Gastrocnemius medialis (tissue), 4 donors: ENCODE results near the gene MAP3K20. TPM values are rescaled to one million over a fixed set of nuclear protein-coding genes. Genes with fewer than 3 reads are reported as not detected.

ENCODE experiments used
- ATAC-seq, 2 donors: fragments of 150-250 bp; one replicate each; pipeline ENCODE4 v1.9.1; 2016
- DNase-seq, 2 donors: peaks; one replicate each; pipeline ENCODE4 v3.0.0-alpha.2; 2019
- H3K27ac ChIP-seq, 4 donors: fragments of 200-600 bp; sonication (generic); 1 replicate in 1 of 4; 2 replicates in 3 of 4; pipeline ENCODE4 v1.5.1; 2016 to 2018; ENCODE audit warnings: mild to moderate bottlenecking in 2 of 4, moderate library complexity in 1 of 4
- H3K27me3 ChIP-seq, 3 donors: fragments of 200-600 bp; sonication (generic) in 2 of 3; 1 replicate in 1 of 3; 2 replicates in 2 of 3; pipeline versions ENCODE4 v1.5.1 to v1.6.0; 2016 to 2019; ENCODE audit warnings: mild to moderate bottlenecking in 1 of 3, moderate library complexity in 1 of 3
- H3K36me3 ChIP-seq, 2 donors: fragments of 200-600 bp; sonication (generic) in 1 of 2; one replicate each; pipeline ENCODE4 v1.5.1; 2017 to 2018
- H3K4me1 ChIP-seq, 2 donors: fragments of 200-600 bp; sonication (generic) in 1 of 2; one replicate each; pipeline ENCODE4 v1.5.1; 2016 to 2017; ENCODE audit warnings: mild to moderate bottlenecking in 2 of 2
- H3K4me3 ChIP-seq, 4 donors: fragments of 200-600 bp; sonication (generic) in 3 of 4; 1 replicate in 1 of 4; 2 replicates in 3 of 4; pipeline ENCODE4 v1.5.1; 2016 to 2019; ENCODE audit warnings: mild to moderate bottlenecking in 2 of 4
- H3K9me3 ChIP-seq, 3 donors: fragments of 200-600 bp; sonication (generic) in 2 of 3; 1 replicate in 1 of 3; 2 replicates in 2 of 3; pipeline ENCODE4 v1.5.1; 2016 to 2019
- CTCF ChIP-seq, 5 experiments: fragments of 450-650 bp in 3 of 5; fragments of 200-600 bp in 2 of 5; sonication (generic) in 2 of 5; IDR thresholded peaks in 4 of 5; conservative IDR thresholded peaks in 1 of 5; 1 replicate in 4 of 5; 2 replicates in 1 of 5; pipeline ENCODE4 v1.5.1; 2016 to 2019; ENCODE audit warnings: antibody characterized with exemption in 5 of 5, mild to moderate bottlenecking in 3 of 5, moderate library complexity in 3 of 5
- POLR2A ChIP-seq, 2 donors: fragments of 450-650 bp; IDR thresholded peaks; one replicate each; pipeline ENCODE4 v1.6.1; 2017; ENCODE audit warnings: antibody characterized with exemption in 2 of 2, mild to moderate bottlenecking in 2 of 2, moderate library complexity in 2 of 2
- in situ Hi-C, 4 donors: fragments of 200-750 bp; cut with MboI; loops; one replicate each; pipeline versions ENCODE4 v1.15.0 to v1.8.0; 2017; ENCODE audit warnings: low sequenced_read_pairs in 4 of 4
- intact Hi-C: fragments of 100-400 bp; cut with DNase I; formaldehyde crosslinking; loops from one replicate; pipeline ENCODE4 v1.15.1; 2023; ENCODE audit warnings: low total_unique reads
- total RNA-seq, 4 donors: library from RNA; depleted of rRNA; stranded (reverse); fragments of >200 nt; gene quantifications; one replicate each; pipeline versions ENCODE4 v1.1.0 to v1.2.3, GENCODE V29; 2016

Gene MAP3K20
- total RNA-seq, 4 donors from 2014 or later, result 225 to 517 (median 280) TPM

GRCh38 chr2:173223871-173224270 is 148.2 kb downstream of the MAP3K20 start:
- H3K27me3 ChIP-seq, result no peaks in the 10 kb centered on the region
- no peak overlapping the region for H3K4me3 ChIP-seq
- intact Hi-C loops, result loop anchor here (5.0 kb wide), 2 partner anchors 188 to 237 kb away; no protein-coding TSS in a partner anchor
- peaks cover 40 to 41% of the 10 kb centered on the region in 2 donors for H3K4me1 ChIP-seq
- H3K36me3 ChIP-seq, result peaks cover 0 to 13% of the 10 kb centered on the region in 2 donors
- peak overlapping the region in 3 of 4 donors; percentile 44 to 76 (median 51) for H3K27ac ChIP-seq
- no peaks in the 10 kb centered on the region for H3K9me3 ChIP-seq
- ATAC-seq, result no peak
- in situ Hi-C loops, result loop anchor here in 2 of 4 donors (25.0 kb wide), 2 partner anchors 412 to 788 kb away; no protein-coding TSS in a partner anchor
- no peak for TF ChIP-seq POLR2A (IDR thresholded peaks at IDR 0.05)
- no peak for TF ChIP-seq CTCF (IDR thresholded peaks at IDR 0.05 in 4 of 5, conservative IDR thresholded peaks at IDR 0.05 in 1 of 5)
- no peak for DNase-seq

GRCh38 chr2:173226899-173227698 is 151.5 kb downstream of the MAP3K20 start:
- in situ Hi-C loops, result no loop called here

GRCh38 chr2:173229086-173229485 is 153.4 kb downstream of the MAP3K20 start:
- in situ Hi-C loops, result no loop called here
- Histone ChIP-seq H3K27me3 (no peaks in the 10 kb centered on the region), H3K4me1 (peaks cover 61 to 75% of the 10 kb centered on the region in 2 donors), H3K9me3 (no peaks in the 10 kb centered on the region), H3K36me3 (no peaks in the 10 kb centered on the region), H3K27ac (peak overlapping the region; percentile 47 to 76 (median 66)), H3K4me3 (no peak overlapping the region)
- DNase-seq (no peak), ATAC-seq (no peak)
- intact Hi-C loops, result no loop called here
- TF ChIP-seq POLR2A (IDR thresholded peaks at IDR 0.05) (no peak), CTCF (IDR thresholded peaks at IDR 0.05 in 4 of 5, conservative IDR thresholded peaks at IDR 0.05 in 1 of 5) (no peak)

More at GRCh38 chr2:173226899-173227698, 151.5 kb downstream of the MAP3K20 start:
- Histone ChIP-seq H3K27ac (peak overlapping the region; percentile 47 to 76 (median 66)), H3K36me3 (peaks cover 0 to 4% of the 10 kb centered on the region in 2 donors), H3K9me3 (no peaks in the 10 kb centered on the region), H3K4me1 (peaks cover 61 to 71% of the 10 kb centered on the region in 2 donors), H3K4me3 (no peak overlapping the region), H3K27me3 (no peaks in the 10 kb centered on the region)
- DNase-seq (no peak), ATAC-seq (no peak)
- intact Hi-C loops, result no loop called here
- TF ChIP-seq POLR2A (IDR thresholded peaks at IDR 0.05) (no peak), CTCF (IDR thresholded peaks at IDR 0.05 in 4 of 5, conservative IDR thresholded peaks at IDR 0.05 in 1 of 5) (no peak)

DNA sequence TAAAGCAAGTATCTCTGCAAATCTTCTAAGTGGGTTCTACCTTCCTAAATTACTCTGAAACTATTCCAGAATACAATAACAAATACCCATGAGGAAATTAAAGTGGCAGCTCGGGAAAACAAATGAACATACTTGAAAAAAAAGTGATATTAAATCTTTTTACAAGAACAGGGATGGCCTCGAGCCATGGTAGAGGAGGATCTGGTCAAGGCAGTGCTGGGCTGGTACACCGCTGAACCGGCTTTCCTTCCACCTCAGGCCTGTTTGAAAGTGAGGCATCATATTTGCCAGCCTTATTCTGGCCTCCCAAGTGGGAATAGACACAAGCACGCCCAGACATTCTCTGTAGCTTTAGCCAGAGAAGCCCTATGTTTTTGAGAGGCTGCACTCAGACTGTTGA is 154.5 kb downstream of the MAP3K20 start:
- TF ChIP-seq CTCF (IDR thresholded peaks at IDR 0.05 in 4 of 5, conservative IDR thresholded peaks at IDR 0.05 in 1 of 5) (no peak), POLR2A (IDR thresholded peaks at IDR 0.05) (no peak)
- DNase-seq (no peak), ATAC-seq (no peak)
- Histone ChIP-seq H3K9me3 (no peaks in the 10 kb centered on the region), H3K4me3 (no peak overlapping the region), H3K36me3 (no peaks in the 10 kb centered on the region), H3K27me3 (no peaks in the 10 kb centered on the region), H3K4me1 (peaks cover 54 to 68% of the 10 kb centered on the region in 2 donors), H3K27ac (peak overlapping the region; percentile 55 to 76 (median 72))
- in situ Hi-C loops, result no loop called here
- intact Hi-C loops, result loop anchor here (5.0 to 10.0 kb wide), 2 partner anchors 122 to 215 kb away; partner anchors contain the start of gene CDCA7
